AG04449 (cell line): ENCODE measurements around the gene JPH2.

Experiments used
- CTCF ChIA-PET: fragments of 350-600 bp; formaldehyde crosslinking; extraction: SDS; loops from one replicate; lab custom pipeline; 2021; ENCODE audit warnings: antibody characterized with exemption; lab: Yijun Ruan, JAX
- POLR2A ChIA-PET: fragments of 400-600, 350-600 bp; formaldehyde crosslinking; extraction: SDS; loops from one replicate; lab custom pipeline; 2020; ENCODE audit warnings: antibody characterized with exemption, inconsistent platforms; lab: Yijun Ruan, JAX
- DNase-seq: peaks from one replicate; pipeline ENCODE4 v3.0.0-alpha.2; 2010; ENCODE audit warnings: low read depth, low spot score
- H3K4me3 ChIP-seq: 2 replicates; pipeline ENCODE4 v1.5.1; 2011; ENCODE audit warnings: low read depth, mild to moderate bottlenecking, control low read depth, low read length
- TF ChIP-seq, protein P1 (sequence below): IDR thresholded peaks from one replicate; pipeline ENCODE4 v1.5.1; 2011; ENCODE audit warnings: mild to moderate bottlenecking, moderate library complexity, low read length, control low read depth, inconsistent platforms; ENCODE audit not compliant: insufficient read depth; ENCODE audit errors: missing control alignments

Gene JPH2

DNA sequence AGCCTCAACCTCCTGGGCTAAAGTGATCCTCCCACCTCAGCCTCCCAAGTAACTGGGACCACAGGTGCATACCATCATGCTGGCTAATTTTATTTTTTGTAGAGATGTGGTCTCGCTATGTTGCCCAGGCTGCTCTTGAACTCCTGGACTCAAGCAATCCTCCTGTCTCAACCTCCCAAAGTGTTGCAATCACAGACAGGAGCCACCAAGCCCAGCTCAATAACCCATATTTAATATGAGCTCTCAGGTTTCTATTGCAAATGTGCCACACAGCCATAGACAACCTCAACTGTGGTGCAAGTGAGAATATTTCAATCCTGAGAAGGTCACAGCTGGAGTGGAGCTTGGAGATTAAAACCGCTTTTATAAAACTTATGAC is 14.4 kb downstream of the JPH2 start:
- H3K4me3 ChIP-seq, result no peak overlapping the region
- TF ChIP-seq, protein P1, sequence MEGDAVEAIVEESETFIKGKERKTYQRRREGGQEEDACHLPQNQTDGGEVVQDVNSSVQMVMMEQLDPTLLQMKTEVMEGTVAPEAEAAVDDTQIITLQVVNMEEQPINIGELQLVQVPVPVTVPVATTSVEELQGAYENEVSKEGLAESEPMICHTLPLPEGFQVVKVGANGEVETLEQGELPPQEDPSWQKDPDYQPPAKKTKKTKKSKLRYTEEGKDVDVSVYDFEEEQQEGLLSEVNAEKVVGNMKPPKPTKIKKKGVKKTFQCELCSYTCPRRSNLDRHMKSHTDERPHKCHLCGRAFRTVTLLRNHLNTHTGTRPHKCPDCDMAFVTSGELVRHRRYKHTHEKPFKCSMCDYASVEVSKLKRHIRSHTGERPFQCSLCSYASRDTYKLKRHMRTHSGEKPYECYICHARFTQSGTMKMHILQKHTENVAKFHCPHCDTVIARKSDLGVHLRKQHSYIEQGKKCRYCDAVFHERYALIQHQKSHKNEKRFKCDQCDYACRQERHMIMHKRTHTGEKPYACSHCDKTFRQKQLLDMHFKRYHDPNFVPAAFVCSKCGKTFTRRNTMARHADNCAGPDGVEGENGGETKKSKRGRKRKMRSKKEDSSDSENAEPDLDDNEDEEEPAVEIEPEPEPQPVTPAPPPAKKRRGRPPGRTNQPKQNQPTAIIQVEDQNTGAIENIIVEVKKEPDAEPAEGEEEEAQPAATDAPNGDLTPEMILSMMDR, result no peak
- ChIA-PET POLR2A (no interaction called here), CTCF (interaction anchor here (2.4 to 4.9 kb wide), 3 partner anchors 17 to 56 kb away, joined by 8 to 31 read pairs (median 12); no protein-coding TSS in a partner anchor)
- DNase-seq, result no peak

DNA sequence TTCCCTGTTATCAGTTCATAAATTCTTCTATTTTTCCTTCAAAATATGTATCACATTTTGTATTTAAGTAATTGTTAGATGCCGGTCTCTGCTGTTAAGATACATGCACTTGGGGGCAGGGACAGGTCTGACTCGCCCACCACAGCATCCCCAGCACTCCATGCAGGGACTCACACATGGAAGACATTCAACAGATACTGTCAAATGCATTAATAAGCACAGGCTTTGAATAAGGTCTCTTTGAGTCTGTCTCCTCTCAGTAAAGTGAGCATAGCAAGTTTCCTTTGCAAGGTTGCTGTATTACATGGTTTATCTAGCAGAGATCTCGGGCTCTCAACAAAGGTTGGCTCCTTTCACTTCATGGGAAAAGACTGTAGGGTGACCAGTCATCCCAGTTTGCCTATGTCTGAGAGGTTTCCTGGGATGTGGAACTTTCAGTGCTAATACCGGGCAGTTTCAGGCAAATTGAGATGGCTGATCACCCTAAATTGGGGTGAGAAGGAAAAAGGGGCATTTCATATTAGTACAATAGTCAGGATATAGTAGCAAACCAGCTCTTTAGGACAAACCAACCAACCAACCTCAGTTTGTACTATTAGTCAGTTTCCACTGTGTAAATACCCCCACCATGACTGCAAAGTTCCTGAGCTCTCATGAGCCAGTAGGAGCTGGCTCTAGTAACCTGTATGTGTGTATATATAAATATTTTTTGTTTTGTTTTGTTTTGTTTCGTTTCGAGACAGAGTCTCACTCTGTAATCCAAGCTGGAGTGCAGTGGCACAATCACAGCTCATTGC is 15.0 kb downstream of the JPH2 start:
- no peak overlapping the region for H3K4me3 ChIP-seq
- TF ChIP-seq, protein P1, result no peak
- no peak for DNase-seq
- ChIA-PET CTCF (interaction anchor here (1.4 to 4.9 kb wide), 4 partner anchors 15 to 55 kb away, joined by 4 to 31 read pairs (median 10); no protein-coding TSS in a partner anchor), POLR2A (no interaction called here)

DNA sequence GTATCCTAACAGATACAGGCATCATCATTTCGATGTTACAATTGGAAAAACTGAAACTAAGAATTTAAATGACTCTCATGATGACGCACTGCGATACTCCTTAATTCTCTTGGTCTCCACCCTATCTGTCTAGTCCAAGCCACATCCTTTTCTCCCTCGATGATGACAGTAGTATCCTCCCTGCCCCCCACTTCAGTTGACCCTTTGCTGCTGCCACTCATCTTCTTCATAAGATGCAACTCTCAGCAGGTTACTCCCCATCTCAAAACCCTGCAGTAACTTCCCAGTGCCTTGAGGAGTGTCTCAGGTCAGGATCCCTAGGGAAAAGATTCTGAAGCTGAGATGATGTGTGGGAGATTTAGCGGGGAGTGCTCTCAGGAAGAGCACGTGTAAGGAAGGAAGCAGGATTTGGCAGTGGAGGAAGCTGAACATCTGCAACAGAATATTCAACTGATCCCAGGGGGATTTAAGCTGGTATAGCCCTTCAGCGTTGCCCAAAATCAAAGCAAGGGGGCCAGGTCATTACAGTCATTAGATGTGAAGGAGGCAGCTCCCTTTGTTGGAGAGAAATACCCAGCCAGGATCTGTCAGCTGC is 16.1 kb downstream of the JPH2 start:
- TF ChIP-seq, protein P1, result no peak
- no peak overlapping the region for H3K4me3 ChIP-seq
- ChIA-PET CTCF (interaction anchor here (1.4 to 4.9 kb wide), 3 partner anchors 16 to 19 kb away, joined by 4 to 31 read pairs (median 12); no protein-coding TSS in a partner anchor), POLR2A (interaction anchor here (0.8 kb wide), 1 partner anchor 10 kb away, joined by 3 read pairs; no protein-coding TSS in a partner anchor)
- no peak for DNase-seq

DNA sequence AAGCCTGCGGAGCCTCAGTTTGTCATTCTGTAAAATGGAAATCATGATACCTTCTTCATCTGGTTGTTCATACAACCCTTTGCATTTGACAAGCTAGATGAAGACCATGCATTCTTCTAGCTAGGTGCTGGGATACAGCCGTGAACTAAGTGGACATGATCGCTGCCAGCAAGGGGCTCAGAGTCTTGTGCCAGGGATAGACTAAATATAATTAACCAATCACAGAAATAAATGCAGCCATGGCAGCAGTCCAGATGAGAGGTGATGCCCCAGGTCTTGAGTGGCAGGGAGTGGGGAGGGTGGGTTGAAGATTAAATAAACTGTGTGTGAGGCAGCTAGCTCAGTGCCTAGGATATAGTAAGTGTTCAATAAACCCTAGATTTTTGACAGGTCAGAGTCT is 19.3 kb downstream of the JPH2 start:
- H3K4me3 ChIP-seq, result no peak overlapping the region
- ChIA-PET POLR2A (no interaction called here), CTCF (interaction anchor here (0.7 to 3.8 kb wide), 4 partner anchors 11 to 53 kb away, joined by 3 to 40 read pairs (median 4); partner anchors contain the start of gene JPH2)
- TF ChIP-seq, protein P1, result no peak
- no peak for DNase-seq

DNA sequence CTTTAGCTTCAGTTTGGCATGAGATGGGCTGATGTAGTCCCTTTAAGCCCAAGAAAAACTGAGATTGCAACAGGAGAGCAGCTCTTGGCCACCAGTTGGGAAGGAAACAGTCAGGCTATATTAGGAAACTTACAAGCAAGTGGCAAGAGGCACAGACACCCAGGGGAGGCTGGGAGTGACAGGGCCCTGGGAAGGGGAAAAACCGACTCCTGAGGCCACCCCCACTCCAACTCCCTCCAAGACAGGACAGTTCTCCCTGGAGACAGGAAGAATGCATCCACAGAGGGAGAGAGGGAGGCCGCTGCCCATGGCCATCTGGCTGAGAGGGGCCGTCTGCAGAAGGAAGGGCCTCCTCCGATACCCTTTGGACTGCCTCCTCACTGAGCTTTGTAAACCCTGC is 20.5 kb downstream of the JPH2 start:
- no peak for DNase-seq
- TF ChIP-seq, protein P1, result no peak
- ChIA-PET CTCF (interaction anchor here (1.2 to 4.2 kb wide), 7 partner anchors 9 to 55 kb away, joined by 3 to 40 read pairs (median 4); partner anchors contain the start of gene JPH2), POLR2A (interaction anchor here (1.0 to 2.1 kb wide), 5 partner anchors 11 to 29 kb away, joined by 3 to 10 read pairs (median 8); partner anchors contain the start of gene JPH2)
- H3K4me3 ChIP-seq, result no peak overlapping the region
